Measurements from ENCODE around the gene SLC5A1.

Gene SLC5A1

GRCh38 chr22:32088084-32088483 is 45.0 kb downstream of the SLC5A1 start:
- ChIA-PET POLR2A (no interaction called here), CTCF (interaction anchor here (1.0 to 1.6 kb wide), 2 partner anchors 13 to 109 kb away, joined by 3 to 4 read pairs; no protein-coding TSS in a partner anchor)
- TF ChIP-seq, protein P1, sequence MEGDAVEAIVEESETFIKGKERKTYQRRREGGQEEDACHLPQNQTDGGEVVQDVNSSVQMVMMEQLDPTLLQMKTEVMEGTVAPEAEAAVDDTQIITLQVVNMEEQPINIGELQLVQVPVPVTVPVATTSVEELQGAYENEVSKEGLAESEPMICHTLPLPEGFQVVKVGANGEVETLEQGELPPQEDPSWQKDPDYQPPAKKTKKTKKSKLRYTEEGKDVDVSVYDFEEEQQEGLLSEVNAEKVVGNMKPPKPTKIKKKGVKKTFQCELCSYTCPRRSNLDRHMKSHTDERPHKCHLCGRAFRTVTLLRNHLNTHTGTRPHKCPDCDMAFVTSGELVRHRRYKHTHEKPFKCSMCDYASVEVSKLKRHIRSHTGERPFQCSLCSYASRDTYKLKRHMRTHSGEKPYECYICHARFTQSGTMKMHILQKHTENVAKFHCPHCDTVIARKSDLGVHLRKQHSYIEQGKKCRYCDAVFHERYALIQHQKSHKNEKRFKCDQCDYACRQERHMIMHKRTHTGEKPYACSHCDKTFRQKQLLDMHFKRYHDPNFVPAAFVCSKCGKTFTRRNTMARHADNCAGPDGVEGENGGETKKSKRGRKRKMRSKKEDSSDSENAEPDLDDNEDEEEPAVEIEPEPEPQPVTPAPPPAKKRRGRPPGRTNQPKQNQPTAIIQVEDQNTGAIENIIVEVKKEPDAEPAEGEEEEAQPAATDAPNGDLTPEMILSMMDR (IDR thresholded peaks at IDR 0.05; ENCODE audit: insufficient read depth, low read length, missing control alignments) = no peak
- no peak for DNase-seq (ENCODE audit: low read depth, low spot score)
- H3K4me3 ChIP-seq (ENCODE audit: low read depth, low read length) = no peak overlapping the region

DNA sequence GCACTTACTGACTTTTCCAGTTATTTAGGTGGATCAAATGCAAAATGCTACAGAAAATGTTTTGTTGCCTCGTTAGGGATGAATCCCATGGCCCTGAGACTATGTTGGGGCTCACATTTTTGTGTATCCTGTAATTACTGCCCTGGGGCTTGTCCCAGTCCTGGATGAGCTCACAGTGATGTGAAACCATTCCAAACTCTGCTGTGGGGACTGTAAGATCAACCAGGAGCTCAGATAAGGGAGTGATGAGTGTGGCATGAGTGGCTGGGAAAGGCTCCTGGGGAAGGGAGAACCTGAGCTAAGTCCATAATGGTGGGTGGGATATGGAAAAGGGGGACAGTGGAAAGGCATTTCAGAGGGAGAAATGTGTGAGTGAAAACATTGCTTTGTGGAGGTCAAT is 54.0 kb downstream of the SLC5A1 start:
- DNase-seq (ENCODE audit: low read depth, low spot score) = no peak
- no peak overlapping the region for H3K4me3 ChIP-seq (ENCODE audit: low read depth, low read length)
- ChIA-PET POLR2A (no interaction called here), CTCF (no interaction called here)
- TF ChIP-seq, protein P1 (IDR thresholded peaks at IDR 0.05; ENCODE audit: insufficient read depth, low read length, missing control alignments) = no peak

DNA sequence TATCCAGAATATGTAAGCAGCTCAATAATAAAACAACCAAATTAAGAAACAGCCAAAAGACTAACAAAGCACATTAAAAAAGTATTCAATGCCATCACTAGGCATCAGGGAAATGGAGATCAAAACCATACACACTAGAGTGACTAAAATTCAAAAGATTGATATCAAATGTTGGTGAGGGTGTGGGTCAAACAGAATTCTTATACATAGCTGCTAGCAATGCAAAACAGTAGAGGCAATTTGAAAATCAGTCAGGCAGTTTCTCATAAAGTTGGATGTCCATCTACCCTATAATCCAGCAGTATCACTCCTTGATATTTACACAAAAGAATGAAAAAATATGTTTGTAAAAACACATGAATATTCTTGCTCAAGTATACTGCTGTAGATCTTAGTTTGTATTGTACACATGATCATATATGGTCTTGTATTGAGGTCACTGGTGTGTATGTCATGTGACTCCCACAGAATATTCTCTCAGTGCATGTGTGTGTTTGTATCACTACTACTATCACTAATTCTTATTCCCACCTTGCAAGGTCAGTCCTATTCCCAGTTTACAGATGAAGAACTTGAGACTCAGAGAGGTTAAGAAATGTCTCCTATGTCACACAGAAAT is 54.9 kb downstream of the SLC5A1 start:
- TF ChIP-seq, protein P1 (IDR thresholded peaks at IDR 0.05; ENCODE audit: insufficient read depth, low read length, missing control alignments) = no peak
- no peak overlapping the region for H3K4me3 ChIP-seq (ENCODE audit: low read depth, low read length)
- ChIA-PET POLR2A (no interaction called here), CTCF (no interaction called here)
- no peak for DNase-seq (ENCODE audit: low read depth, low spot score)

- TF ChIP-seq, protein P1 (IDR thresholded peaks at IDR 0.05; ENCODE audit: insufficient read depth, low read length, missing control alignments) = no peak
- ChIA-PET CTCF (interaction anchor here (0.8 to 1.8 kb wide), 2 partner anchors 13 to 165 kb away, joined by 3 to 4 read pairs; no protein-coding TSS in a partner anchor), POLR2A (no interaction called here)
- no peak for DNase-seq (ENCODE audit: low read depth, low spot score)
- H3K4me3 ChIP-seq (ENCODE audit: low read depth, low read length) = no peak overlapping the region
Measured at GRCh38 chr22:32100711-32101110, 57.6 kb downstream of the SLC5A1 start.

DNA sequence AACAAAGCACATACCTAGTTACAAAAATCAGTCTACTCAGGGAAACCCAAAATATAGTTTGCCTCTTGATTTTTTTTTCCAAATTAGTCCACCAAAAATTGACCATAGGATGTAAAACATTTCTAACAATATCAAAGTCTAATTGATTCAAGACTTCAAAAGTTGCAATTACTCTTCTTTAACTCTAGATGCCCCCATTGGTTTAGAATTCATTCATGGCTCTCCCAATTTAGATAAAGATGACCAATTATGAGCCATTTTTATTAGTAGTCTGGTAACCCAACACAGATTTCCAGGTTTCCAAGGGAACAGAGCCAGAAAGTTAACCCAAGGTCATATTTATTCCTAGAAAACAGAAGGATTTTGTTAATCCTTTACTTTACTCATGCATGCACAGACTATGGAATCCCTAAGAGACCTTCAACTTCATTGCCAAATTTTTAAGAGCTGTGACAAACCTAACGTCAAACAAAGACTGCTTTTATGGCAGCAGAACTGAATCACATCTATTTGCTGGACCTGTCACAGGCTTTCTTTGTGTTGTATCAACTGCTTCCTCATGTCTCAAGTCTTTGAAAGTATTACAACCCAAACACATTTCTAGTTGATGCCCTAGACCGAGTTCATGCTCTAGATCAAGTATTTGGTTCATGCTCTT is 60.7 kb downstream of the SLC5A1 start:
- CTCF ChIA-PET = interaction anchor here (0.6 to 3.0 kb wide), 4 partner anchors 162 to 366 kb away, joined by 3 to 13 read pairs (median 4); no protein-coding TSS in a partner anchor
- TF ChIP-seq, protein P1 (IDR thresholded peaks at IDR 0.05; ENCODE audit: insufficient read depth, low read length, missing control alignments) = no peak
- no peak for DNase-seq (ENCODE audit: low read depth, low spot score)
- H3K4me3 ChIP-seq (ENCODE audit: low read depth, low read length) = no peak overlapping the region
- POLR2A ChIA-PET = no interaction called here

DNA sequence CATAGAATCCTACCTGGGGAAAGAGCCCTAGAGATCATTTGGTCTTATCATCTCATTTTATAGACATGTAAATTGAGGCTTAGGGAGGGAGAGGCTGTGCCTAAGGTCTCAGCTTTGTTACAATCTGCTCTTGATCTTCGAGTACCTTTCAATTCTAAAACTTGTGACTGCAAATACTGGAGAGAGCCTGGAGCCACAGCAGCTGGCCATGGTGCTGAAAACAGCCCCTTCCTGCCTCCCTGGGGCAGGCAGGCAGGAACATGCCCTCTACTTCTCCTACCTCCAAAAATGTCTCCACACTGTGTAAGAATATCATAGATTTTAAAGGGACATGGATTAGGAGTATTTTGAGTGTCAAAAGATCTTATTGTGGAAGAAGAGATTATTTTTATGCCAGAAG is 63.9 kb downstream of the SLC5A1 start:
- ChIA-PET POLR2A (no interaction called here), CTCF (interaction anchor here (1.9 kb wide), 1 partner anchor 159 kb away, joined by 5 read pairs; no protein-coding TSS in a partner anchor)
- TF ChIP-seq, protein P1 (IDR thresholded peaks at IDR 0.05; ENCODE audit: insufficient read depth, low read length, missing control alignments) = no peak
- no peak overlapping the region for H3K4me3 ChIP-seq (ENCODE audit: low read depth, low read length)
- DNase-seq (ENCODE audit: low read depth, low spot score) = no peak
